ENCODE results near the gene BCAS1.

- TF ChIP-seq, protein P1, sequence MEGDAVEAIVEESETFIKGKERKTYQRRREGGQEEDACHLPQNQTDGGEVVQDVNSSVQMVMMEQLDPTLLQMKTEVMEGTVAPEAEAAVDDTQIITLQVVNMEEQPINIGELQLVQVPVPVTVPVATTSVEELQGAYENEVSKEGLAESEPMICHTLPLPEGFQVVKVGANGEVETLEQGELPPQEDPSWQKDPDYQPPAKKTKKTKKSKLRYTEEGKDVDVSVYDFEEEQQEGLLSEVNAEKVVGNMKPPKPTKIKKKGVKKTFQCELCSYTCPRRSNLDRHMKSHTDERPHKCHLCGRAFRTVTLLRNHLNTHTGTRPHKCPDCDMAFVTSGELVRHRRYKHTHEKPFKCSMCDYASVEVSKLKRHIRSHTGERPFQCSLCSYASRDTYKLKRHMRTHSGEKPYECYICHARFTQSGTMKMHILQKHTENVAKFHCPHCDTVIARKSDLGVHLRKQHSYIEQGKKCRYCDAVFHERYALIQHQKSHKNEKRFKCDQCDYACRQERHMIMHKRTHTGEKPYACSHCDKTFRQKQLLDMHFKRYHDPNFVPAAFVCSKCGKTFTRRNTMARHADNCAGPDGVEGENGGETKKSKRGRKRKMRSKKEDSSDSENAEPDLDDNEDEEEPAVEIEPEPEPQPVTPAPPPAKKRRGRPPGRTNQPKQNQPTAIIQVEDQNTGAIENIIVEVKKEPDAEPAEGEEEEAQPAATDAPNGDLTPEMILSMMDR (IDR thresholded peaks at IDR 0.05) = no peak
- TF ChIP-seq POLR2AphosphoS5 (IDR thresholded peaks at IDR 0.05; ENCODE audit: low read depth, low read length) = 0 out of 2 replicates have a peak, but pooled peaks have one; percentile 14
Measured at GRCh38 chr20:53901497-53902096, 168.8 kb downstream of the BCAS1 start.

Measured in Panc1 (cell line).